Neural crest cell (in vitro differentiated cells): Measurements from ENCODE around the gene TNFAIP8L3. TPM values are rescaled to one million over a fixed set of nuclear protein-coding genes. Genes with fewer than 3 reads are reported as not detected.

Experiments
- DNase-seq: peaks from one replicate; pipeline ENCODE4 v3.0.0; 2021; ENCODE audit warnings: low read depth, mixed read lengths, low spot score
- H3K27ac Mint-ChIP-seq: one replicate; pipeline ENCODE4 v1.8.0; 2021; ENCODE audit warnings: mild to moderate bottlenecking, mixed read lengths; ENCODE audit not compliant: unreplicated experiment
- H3K27me3 Mint-ChIP-seq: 2 replicates; pipeline ENCODE4 v1.8.0; 2021; ENCODE audit warnings: low read depth, mild to moderate bottlenecking, mixed read lengths
- H3K36me3 Mint-ChIP-seq: 2 replicates; pipeline ENCODE4 v1.8.0; 2021; ENCODE audit warnings: low read depth, mild to moderate bottlenecking, mixed read lengths
- H3K4me1 Mint-ChIP-seq: 2 replicates; pipeline ENCODE4 v1.8.0; 2021; ENCODE audit warnings: mixed read lengths
- H3K4me3 Mint-ChIP-seq: one replicate; pipeline ENCODE4 v1.8.0; 2021; ENCODE audit warnings: mild to moderate bottlenecking, mixed read lengths
- H3K9me3 Mint-ChIP-seq: 2 replicates; pipeline ENCODE4 v1.8.0; 2021; ENCODE audit warnings: mixed read lengths
- CTCF ChIP-seq: fragments of 200-600 bp; sonication (generic); conservative IDR thresholded peaks from 2 replicates; pipeline ENCODE4 v1.5.0; 2021; ENCODE audit warnings: antibody characterized with exemption, mild to moderate bottlenecking
- total RNA-seq: library from RNA; stranded (reverse); gene quantifications from 2 replicates; pipeline ENCODE4 v1.2.1, GENCODE V29; 2021

The TNFAIP8L3 gene
- total RNA-seq, 1 donor from 2014 or later = not detected

GRCh38 chr15:51023499-51023898, 71.2 kb downstream of the TNFAIP8L3 start:
- no peak overlapping the region for H3K27ac Mint-ChIP-seq
- no peak for TF ChIP-seq CTCF
- H3K9me3 Mint-ChIP-seq = peaks cover 28% of the 10 kb centered on the region
- H3K4me3 Mint-ChIP-seq = no peak overlapping the region
- no peaks in the 10 kb centered on the region for H3K4me1 Mint-ChIP-seq
- DNase-seq = no peak
- no peaks in the 10 kb centered on the region for H3K27me3 Mint-ChIP-seq
- peaks cover 34% of the 10 kb centered on the region for H3K36me3 Mint-ChIP-seq

- no peak for TF ChIP-seq CTCF
- no peak overlapping the region for H3K4me3 Mint-ChIP-seq
- no peak for DNase-seq
- H3K27ac Mint-ChIP-seq = no peak overlapping the region
- peaks cover 31% of the 10 kb centered on the region for H3K36me3 Mint-ChIP-seq
- H3K27me3 Mint-ChIP-seq = no peaks in the 10 kb centered on the region
- H3K4me1 Mint-ChIP-seq = no peaks in the 10 kb centered on the region
- H3K9me3 Mint-ChIP-seq = peaks cover 29% of the 10 kb centered on the region
Measured at GRCh38 chr15:51022206-51022605, 72.5 kb downstream of the TNFAIP8L3 start.

GRCh38 chr15:51016615-51017014, 78.1 kb downstream of the TNFAIP8L3 start:
- Mint-ChIP-seq H3K4me1 (no peaks in the 10 kb centered on the region), H3K27ac (no peak overlapping the region), H3K9me3 (peaks cover 25% of the 10 kb centered on the region), H3K36me3 (peaks cover 19% of the 10 kb centered on the region), H3K4me3 (no peak overlapping the region), H3K27me3 (no peaks in the 10 kb centered on the region)
- TF ChIP-seq CTCF = no peak
- no peak for DNase-seq

GRCh38 chr15:51011212-51011611, 83.5 kb downstream of the TNFAIP8L3 start:
- no peak overlapping the region for H3K4me3 Mint-ChIP-seq
- H3K27ac Mint-ChIP-seq = no peak overlapping the region
- DNase-seq = no peak
- no peaks in the 10 kb centered on the region for H3K4me1 Mint-ChIP-seq
- H3K36me3 Mint-ChIP-seq = peaks cover 25% of the 10 kb centered on the region
- no peak for TF ChIP-seq CTCF
- no peaks in the 10 kb centered on the region for H3K27me3 Mint-ChIP-seq
- peaks cover 12% of the 10 kb centered on the region for H3K9me3 Mint-ChIP-seq

- H3K36me3 Mint-ChIP-seq = peaks cover 27% of the 10 kb centered on the region
- no peaks in the 10 kb centered on the region for H3K4me1 Mint-ChIP-seq
- H3K27me3 Mint-ChIP-seq = no peaks in the 10 kb centered on the region
- H3K9me3 Mint-ChIP-seq = peaks cover 8% of the 10 kb centered on the region
- TF ChIP-seq CTCF = no peak
- no peak overlapping the region for H3K4me3 Mint-ChIP-seq
- no peak for DNase-seq
- no peak overlapping the region for H3K27ac Mint-ChIP-seq
Measured at GRCh38 chr15:51007131-51007666, 87.5 kb downstream of the TNFAIP8L3 start.

Other genes with a start within 250 kb of the TNFAIP8L3 start
- gene AP4E1, start 186.2 kb downstream of the TNFAIP8L3 start, total RNA-seq = 10.8 and 11.7 TPM in 2 replicates
- gene CYP19A1, start 243.7 kb upstream of the TNFAIP8L3 start, total RNA-seq = not detected in 2 replicates
- gene GLDN, start 246.7 kb upstream of the TNFAIP8L3 start, total RNA-seq = 1.7 and 2.4 TPM in 2 replicates